GM23338 (cell line): ENCODE data around the gene PGA3. TPM values are rescaled to one million over a fixed set of nuclear protein-coding genes. Genes with fewer than 3 reads are reported as not detected.
"Not testable (repeated sequence)": the region's sequence is repeated elsewhere in the genome, so short reads cannot be mapped to it uniquely, and the experiment has no call there.

ENCODE experiments used
- ATAC-seq: fragments of 200-7000 bp; cut with Tn5 transposase; 3 replicates; pipeline ENCODE4 v1.9.1; 2020
- DNase-seq: peaks from one replicate; pipeline ENCODE4 v3.0.0-alpha.2; 2015; ENCODE audit warnings: low spot score
- H2AFZ ChIP-seq: fragments of 200-600 bp; sonication (generic); 2 replicates; pipeline ENCODE4 v1.8.0; 2016; ENCODE audit warnings: antibody characterized with exemption, mild to moderate bottlenecking, moderate library complexity
- H3F3A ChIP-seq: fragments of 200-600 bp; sonication (generic); replicated peaks from 2 replicates; pipeline ENCODE4 v1.8.0; 2017; ENCODE audit warnings: antibody characterized with exemption, mixed run types, low read depth
- H3K27ac ChIP-seq: fragments of 200-600 bp; sonication (generic); 2 replicates; pipeline ENCODE4 v1.6.1; 2016; ENCODE audit warnings: low read depth
- H3K27me3 ChIP-seq: fragments of 200-600 bp; sonication (generic); 2 replicates; pipeline ENCODE4 v1.8.0; 2016; ENCODE audit warnings: mild to moderate bottlenecking, mixed run types, moderate library complexity; ENCODE audit not compliant: insufficient read depth
- H3K36me3 ChIP-seq: fragments of 200-600 bp; sonication (generic); 2 replicates; pipeline ENCODE4 v1.8.0; 2016; ENCODE audit warnings: mild to moderate bottlenecking; ENCODE audit not compliant: insufficient read depth
- H3K4me1 ChIP-seq: fragments of 200-600 bp; sonication (generic); 2 replicates; pipeline ENCODE4 v1.8.0; 2016; ENCODE audit warnings: mild to moderate bottlenecking, moderate library complexity; ENCODE audit not compliant: insufficient read depth
- H3K4me2 ChIP-seq: fragments of 200-600 bp; sonication (generic); 2 replicates; pipeline ENCODE4 v1.7.1; 2017; ENCODE audit warnings: mixed run types
- H3K4me3 ChIP-seq: fragments of 200-600 bp; sonication (generic); 2 replicates; pipeline ENCODE4 v1.6.1; 2016; ENCODE audit warnings: mixed run types
- H3K79me2 ChIP-seq: fragments of 200-600 bp; sonication (generic); replicated peaks from 2 replicates; pipeline ENCODE4 v1.8.0; 2017; ENCODE audit warnings: mild to moderate bottlenecking; ENCODE audit not compliant: insufficient read depth
- H3K9me2 ChIP-seq: fragments of 200-600 bp; sonication (generic); 2 replicates; pipeline ENCODE4 v1.8.0; 2017; ENCODE audit not compliant: insufficient read depth
- H4K20me1 ChIP-seq: fragments of 200-600 bp; sonication (generic); replicated peaks from 2 replicates; pipeline ENCODE4 v1.8.0; 2017; ENCODE audit warnings: mild to moderate bottlenecking; ENCODE audit not compliant: insufficient read depth
- H3K27ac Mint-ChIP-seq: 2 replicates; pipeline ENCODE4 v1.8.0; 2020; ENCODE audit warnings: inconsistent platforms, mild to moderate bottlenecking, moderate library complexity, mixed read lengths
- H3K27me3 Mint-ChIP-seq: 3 replicates; pipeline ENCODE4 v1.8.0; 2022; ENCODE audit warnings: low read depth, mild to moderate bottlenecking, moderate library complexity, mixed read lengths, inconsistent platforms; ENCODE audit not compliant: insufficient read depth, poor library complexity
- H3K36me3 Mint-ChIP-seq: 3 replicates; pipeline ENCODE4 v1.8.0; 2021; ENCODE audit warnings: low read depth, mild to moderate bottlenecking, inconsistent platforms, moderate library complexity, mixed read lengths
- H3K4me1 Mint-ChIP-seq: 3 replicates; pipeline ENCODE4 v1.8.0; 2020; ENCODE audit warnings: mild to moderate bottlenecking, inconsistent platforms, mixed read lengths
- H3K4me3 Mint-ChIP-seq: 3 replicates; pipeline ENCODE4 v1.8.0; 2021; ENCODE audit warnings: moderate library complexity, mild to moderate bottlenecking, inconsistent platforms, mixed read lengths
- H3K9me3 Mint-ChIP-seq: 3 replicates; pipeline ENCODE4 v1.8.0; 2020; ENCODE audit warnings: moderate library complexity, mild to moderate bottlenecking, inconsistent platforms, mixed read lengths
- EZH2phosphoT487 ChIP-seq: fragments of 200-600 bp; sonication (generic); IDR thresholded peaks from one replicate; pipeline ENCODE4 v1.8.1; 2018; ENCODE audit warnings: antibody characterized with exemption; ENCODE audit not compliant: unreplicated experiment
- JUNB ChIP-seq: IDR thresholded peaks from one replicate; pipeline ENCODE4 v1.6.1; 2016; ENCODE audit warnings: antibody characterized with exemption; ENCODE audit not compliant: unreplicated experiment
- POLR2AphosphoS5 ChIP-seq: IDR thresholded peaks from 2 replicates; pipeline ENCODE4 v1.6.1; 2016; ENCODE audit warnings: antibody characterized with exemption, low read depth
- ZNF462 ChIP-seq: fragments of 250-450 bp; sonication (Bioruptor Pico); IDR thresholded peaks from 2 replicates; pipeline ENCODE4 v1.5.0; 2020; ENCODE audit warnings: mild to moderate bottlenecking, moderate library complexity
- polyA plus RNA-seq: library from polyadenylated mRNA; unstranded; fragments of >200 nt; fragmentation: Nextera tagmentation; extraction: Ambion mirVana; gene quantifications from 2 replicates; pipeline ENCODE4 v1.2.1, GENCODE V29; 2016
- total RNA-seq: library from RNA; depleted of rRNA; stranded (reverse); fragments of >200 nt; shearing (Covaris generic); gene quantifications from 2 replicates; pipeline ENCODE4 v1.2.3, GENCODE V29; 2014

Gene PGA3
- total and polyA plus RNA-seq, 2 experiments from 2014 or later = 0.37 TPM; not detected in 1

DNA sequence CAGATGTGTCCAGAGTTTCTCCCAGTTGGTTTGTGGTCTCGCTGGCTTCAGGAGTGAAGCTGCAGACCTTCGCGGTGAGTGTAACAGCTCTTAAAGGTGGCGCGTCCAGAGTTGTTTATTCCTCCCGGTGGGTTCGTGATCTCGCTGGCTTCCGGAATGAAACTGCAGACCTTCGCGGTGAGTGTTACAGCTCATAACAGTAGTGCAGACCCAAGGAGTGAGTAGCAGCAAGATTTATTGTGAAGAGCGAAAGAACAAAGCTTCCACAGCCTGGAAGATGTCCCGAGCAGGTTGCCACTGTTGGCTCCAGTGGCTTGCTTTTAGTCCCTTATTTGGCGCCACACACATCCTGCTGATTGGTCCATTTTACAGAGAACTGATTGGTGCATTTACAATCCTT, 1.8 kb upstream of the PGA3 start (continued):
- TF ChIP-seq JUNB = no peak
- no peak for TF ChIP-seq ZNF462
- no peak for TF ChIP-seq POLR2AphosphoS5
- TF ChIP-seq EZH2phosphoT487 = no peak

DNA sequence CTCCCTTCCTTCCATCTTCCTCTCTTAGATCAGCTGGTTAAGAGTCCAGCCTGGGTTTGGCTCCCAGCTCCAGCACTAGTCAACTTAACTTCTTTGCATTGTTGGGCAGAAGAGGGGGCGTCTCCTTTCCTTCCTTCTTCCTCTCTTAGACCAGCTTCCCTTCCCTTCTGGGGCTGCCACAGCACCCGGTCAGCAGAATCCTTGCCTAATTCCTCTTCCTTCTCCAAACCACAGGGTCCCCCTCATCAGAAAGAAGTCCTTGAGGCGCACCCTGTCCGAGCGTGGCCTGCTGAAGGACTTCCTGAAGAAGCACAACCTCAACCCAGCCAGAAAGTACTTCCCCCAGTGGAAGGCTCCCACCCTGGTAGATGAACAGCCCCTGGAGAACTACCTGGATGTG, 558 bp downstream of the PGA3 start:
- H3K9me2 ChIP-seq, H3K9me3 Mint-ChIP-seq, H3K4me2 ChIP-seq, H3K27ac Mint-ChIP-seq, H2AFZ ChIP-seq, H3K79me2 ChIP-seq, H3K36me3 Mint-ChIP-seq, H3K27me3 ChIP-seq, DNase-seq, H3K4me1 ChIP-seq, H3K27me3 Mint-ChIP-seq, H3F3A ChIP-seq, H3K4me1 Mint-ChIP-seq, ATAC-seq, H3K4me3 ChIP-seq, H3K36me3 ChIP-seq, H3K4me3 Mint-ChIP-seq, H4K20me1 ChIP-seq, H3K27ac ChIP-seq: not testable (repeated sequence)

- H3K27me3 ChIP-seq, DNase-seq, H3K9me2 ChIP-seq, H4K20me1 ChIP-seq, H3K79me2 ChIP-seq, H3K4me2 ChIP-seq, H3K27ac ChIP-seq, H3K27me3 Mint-ChIP-seq, H3K4me3 ChIP-seq, H2AFZ ChIP-seq, H3K36me3 Mint-ChIP-seq, H3K4me1 Mint-ChIP-seq, H3K27ac Mint-ChIP-seq, H3K9me3 Mint-ChIP-seq, H3K36me3 ChIP-seq, H3F3A ChIP-seq, H3K4me3 Mint-ChIP-seq, H3K4me1 ChIP-seq: not testable (repeated sequence)
- ATAC-seq = peak; percentile 30
These were observed 1.3 kb downstream of the PGA3 start for GRCh38 chr11:61204502-61205059.

- H4K20me1 ChIP-seq, H2AFZ ChIP-seq, H3K36me3 Mint-ChIP-seq, H3K27ac ChIP-seq, H3K4me3 ChIP-seq, H3K4me1 Mint-ChIP-seq, H3K4me3 Mint-ChIP-seq, H3K9me2 ChIP-seq, H3F3A ChIP-seq, H3K4me2 ChIP-seq, H3K27me3 Mint-ChIP-seq, H3K79me2 ChIP-seq, ATAC-seq, H3K27me3 ChIP-seq, H3K9me3 Mint-ChIP-seq, H3K27ac Mint-ChIP-seq, DNase-seq, H3K4me1 ChIP-seq, H3K36me3 ChIP-seq: not testable (repeated sequence)
These were observed 4.5 kb downstream of the PGA3 start for GRCh38 chr11:61207636-61208310.

DNA sequence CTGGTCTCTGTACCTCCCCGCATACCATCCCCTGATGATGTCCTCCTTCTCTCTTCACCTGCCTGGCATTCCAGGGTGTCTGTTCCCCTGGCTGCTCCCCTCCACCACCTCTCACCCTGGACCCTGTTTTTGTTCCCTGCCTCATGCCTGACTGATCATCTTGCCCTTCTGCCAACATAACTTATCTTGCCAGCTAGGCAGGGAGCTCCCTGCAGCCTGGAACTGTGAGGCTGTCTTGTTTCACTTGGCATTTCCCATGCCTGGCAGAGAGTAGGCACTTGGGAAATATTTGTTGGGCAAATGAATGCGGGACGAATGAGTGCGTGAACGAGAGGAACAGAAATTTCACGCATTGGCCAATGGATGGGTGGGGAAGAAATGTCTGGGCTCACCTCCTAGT, 7.3 kb downstream of the PGA3 start:
- H3K27ac ChIP-seq, H3K4me3 ChIP-seq, H3K9me3 Mint-ChIP-seq, H3K9me2 ChIP-seq, ATAC-seq, H2AFZ ChIP-seq, H3K27ac Mint-ChIP-seq, H3K27me3 Mint-ChIP-seq, H3K4me2 ChIP-seq, H3K4me1 ChIP-seq, DNase-seq, H4K20me1 ChIP-seq, H3F3A ChIP-seq, H3K4me3 Mint-ChIP-seq, H3K4me1 Mint-ChIP-seq, H3K36me3 Mint-ChIP-seq, H3K27me3 ChIP-seq, H3K79me2 ChIP-seq, H3K36me3 ChIP-seq: not testable (repeated sequence)
